ENCODE results near the gene SRSF1. TPM values are rescaled to one million over a fixed set of nuclear protein-coding genes. Genes with fewer than 3 reads are reported as not detected.

Gene SRSF1
- total RNA-seq, 4 donors from 2014 or later, result 134 to 223 (median 200) TPM

- H3K4me3 ChIP-seq, result peak overlapping the region; percentile 76 to 100 (median 92)
- TF ChIP-seq, protein P1, sequence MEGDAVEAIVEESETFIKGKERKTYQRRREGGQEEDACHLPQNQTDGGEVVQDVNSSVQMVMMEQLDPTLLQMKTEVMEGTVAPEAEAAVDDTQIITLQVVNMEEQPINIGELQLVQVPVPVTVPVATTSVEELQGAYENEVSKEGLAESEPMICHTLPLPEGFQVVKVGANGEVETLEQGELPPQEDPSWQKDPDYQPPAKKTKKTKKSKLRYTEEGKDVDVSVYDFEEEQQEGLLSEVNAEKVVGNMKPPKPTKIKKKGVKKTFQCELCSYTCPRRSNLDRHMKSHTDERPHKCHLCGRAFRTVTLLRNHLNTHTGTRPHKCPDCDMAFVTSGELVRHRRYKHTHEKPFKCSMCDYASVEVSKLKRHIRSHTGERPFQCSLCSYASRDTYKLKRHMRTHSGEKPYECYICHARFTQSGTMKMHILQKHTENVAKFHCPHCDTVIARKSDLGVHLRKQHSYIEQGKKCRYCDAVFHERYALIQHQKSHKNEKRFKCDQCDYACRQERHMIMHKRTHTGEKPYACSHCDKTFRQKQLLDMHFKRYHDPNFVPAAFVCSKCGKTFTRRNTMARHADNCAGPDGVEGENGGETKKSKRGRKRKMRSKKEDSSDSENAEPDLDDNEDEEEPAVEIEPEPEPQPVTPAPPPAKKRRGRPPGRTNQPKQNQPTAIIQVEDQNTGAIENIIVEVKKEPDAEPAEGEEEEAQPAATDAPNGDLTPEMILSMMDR (IDR thresholded peaks at IDR 0.05), result peak in 1 of 6 experiments; percentile 3
- TF ChIP-seq POLR2A (IDR thresholded peaks at IDR 0.05), result no peak
- H3K36me3 ChIP-seq, result peaks cover 0 to 25% (median 14%) of the 10 kb centered on the region in 3 donors
- DNase-seq, result no peak
- WGBS, 2 donors, result 26 to 28% methylated on average over 44 to 46 of the region's 47 CpGs
- no peaks in the 10 kb centered on the region for H3K27me3 ChIP-seq
- H3K9me3 ChIP-seq, result no peaks in the 10 kb centered on the region
- peak overlapping the region; percentile 96 to 100 (median 99) for H3K27ac ChIP-seq
- intact Hi-C loops (cut with DNase I), result loop anchor here (5.0 kb wide), 2 partner anchors 74 to 104 kb away; partner anchors contain the start of gene DYNLL2
- peaks cover 15 to 43% (median 33%) of the 10 kb centered on the region in 3 donors for H3K4me1 ChIP-seq
These were observed 998 bp upstream of the SRSF1 start for GRCh38 chr17:58007781-58008706.

DNA sequence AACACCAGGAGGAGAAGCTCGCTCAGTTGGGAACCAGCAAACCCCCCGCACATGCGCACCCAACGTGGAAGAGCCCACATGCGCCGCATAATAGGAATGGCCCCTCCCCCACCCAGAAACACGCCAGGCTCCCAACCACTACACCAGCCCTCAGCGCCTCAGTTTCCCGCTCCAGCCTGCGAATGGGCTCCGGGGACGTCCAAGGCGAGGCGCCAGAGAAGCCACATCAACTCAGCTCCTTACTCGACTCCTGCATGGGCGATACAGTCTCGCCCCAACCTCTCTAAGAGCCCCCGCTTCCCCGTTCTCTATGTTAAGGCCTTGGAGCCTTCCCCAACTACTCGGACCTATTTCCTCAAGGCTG, 504 bp downstream of the SRSF1 start:
- WGBS, 2 donors, result 1% methylated on average over 13 of the region's 20 CpGs; no CpG with 5 or more reads in 1 of the 2 donors
- no peak for DNase-seq
- no peaks in the 10 kb centered on the region for H3K27me3 ChIP-seq
- H3K4me3 ChIP-seq, result peak overlapping the region; percentile 76 to 100 (median 92)
- H3K27ac ChIP-seq, result peak overlapping the region; percentile 96 to 100 (median 99)
- intact Hi-C loops (cut with DNase I), result loop anchor here (5.0 kb wide), 2 partner anchors 76 to 106 kb away; partner anchors contain the start of gene DYNLL2
- TF ChIP-seq, protein P1 (IDR thresholded peaks at IDR 0.05), result no peak
- TF ChIP-seq POLR2A (IDR thresholded peaks at IDR 0.05), result no peak
- H3K36me3 ChIP-seq, result peaks cover 0 to 40% (median 14%) of the 10 kb centered on the region in 3 donors
- H3K9me3 ChIP-seq, result no peaks in the 10 kb centered on the region
- peaks cover 15 to 56% (median 34%) of the 10 kb centered on the region in 3 donors for H3K4me1 ChIP-seq

DNA sequence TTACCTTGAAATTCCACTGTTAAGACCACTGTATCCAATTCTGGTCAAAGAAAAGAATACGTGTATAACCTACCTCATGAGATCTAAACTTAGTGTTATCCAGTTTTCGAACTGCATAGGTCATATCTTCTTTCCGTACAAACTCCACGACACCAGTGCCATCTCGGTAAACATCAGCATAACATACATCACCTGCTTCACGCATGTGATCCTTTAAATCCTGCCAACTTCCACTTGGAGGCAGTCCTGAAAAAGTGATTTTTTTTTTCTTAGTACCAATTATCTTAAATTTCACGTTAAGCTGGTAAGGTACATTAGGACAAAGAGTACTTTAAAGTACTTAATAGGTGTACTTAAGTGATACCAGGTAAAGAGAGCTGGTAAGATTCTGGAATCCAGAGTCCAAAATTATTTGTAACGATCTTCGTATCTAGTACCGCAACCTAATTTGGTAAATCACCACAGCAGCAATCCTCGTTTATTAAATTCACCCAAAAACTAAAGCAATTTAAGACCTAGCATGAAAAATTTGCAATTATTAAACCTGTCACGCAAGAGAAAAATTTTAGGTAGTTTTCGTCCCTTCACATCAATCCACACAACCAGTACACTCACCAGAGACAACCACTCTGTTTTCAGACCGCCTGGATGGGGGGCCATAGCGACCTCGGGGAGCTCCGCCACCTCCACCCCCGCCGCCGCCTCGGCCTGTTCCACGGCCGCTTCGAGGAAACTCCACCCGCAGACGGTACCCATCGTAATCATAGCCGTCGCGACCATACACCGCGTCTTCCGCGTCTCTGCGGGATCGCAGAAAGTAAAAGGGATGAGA, 1.1 kb downstream of the SRSF1 start:
- TF ChIP-seq, protein P1 (IDR thresholded peaks at IDR 0.05), result no peak
- TF ChIP-seq POLR2A (IDR thresholded peaks at IDR 0.05), result no peak
- WGBS, 2 donors, result 2 to 6% methylated on average over 20 to 21 of the region's 36 CpGs
- Histone ChIP-seq H3K4me1 (peaks cover 15 to 62% (median 34%) of the 10 kb centered on the region in 3 donors), H3K9me3 (no peaks in the 10 kb centered on the region), H3K27ac (peak overlapping the region; percentile 96 to 100 (median 99)), H3K27me3 (no peaks in the 10 kb centered on the region), H3K36me3 (peaks cover 0 to 46% (median 14%) of the 10 kb centered on the region in 3 donors), H3K4me3 (peak overlapping the region; percentile 76 to 100 (median 92))
- DNase-seq, result no peak
- intact Hi-C loops (cut with DNase I), result loop anchor here (5.0 kb wide), 2 partner anchors 76 to 106 kb away; partner anchors contain the start of gene DYNLL2

GRCh38 chr17:58005031-58005727, 1.9 kb downstream of the SRSF1 start:
- no peaks in the 10 kb centered on the region for H3K27me3 ChIP-seq
- peaks cover 15 to 63% (median 34%) of the 10 kb centered on the region in 3 donors for H3K4me1 ChIP-seq
- peak overlapping the region; percentile 76 to 100 (median 92) for H3K4me3 ChIP-seq
- 17 to 23% methylated on average over 12 of the region's 12 CpGs for WGBS, 2 donors
- peaks cover 0 to 54% (median 14%) of the 10 kb centered on the region in 3 donors for H3K36me3 ChIP-seq
- intact Hi-C loops (cut with DNase I), result loop anchor here (5.0 kb wide), 2 partner anchors 77 to 107 kb away; partner anchors contain the start of gene DYNLL2
- peak overlapping the region in 2 of 4 donors; percentile 98 to 100 for H3K27ac ChIP-seq
- H3K9me3 ChIP-seq, result no peaks in the 10 kb centered on the region
- DNase-seq, result no peak
- TF ChIP-seq, protein P1 (IDR thresholded peaks at IDR 0.05), result no peak
